Neuron (in vitro differentiated cells): ENCODE results near the gene LIN52.

Source experiments
- H2AFZ ChIP-seq: one replicate; pipeline ENCODE4 v1.6.1; 2013; ENCODE audit warnings: low read depth, mild to moderate bottlenecking, inconsistent platforms, low read length, moderate library complexity
- H3K27me3 ChIP-seq: one replicate; pipeline ENCODE4 v1.6.1; 2013; ENCODE audit warnings: low read length; ENCODE audit not compliant: insufficient read depth
- H3K36me3 ChIP-seq: one replicate; pipeline ENCODE4 v1.6.1; 2013; ENCODE audit warnings: low read length; ENCODE audit not compliant: insufficient read depth
- H3K4me1 ChIP-seq: one replicate; pipeline ENCODE4 v1.6.1; 2013; ENCODE audit warnings: low read length; ENCODE audit not compliant: insufficient read depth
- H3K4me3 ChIP-seq: 2 replicates; pipeline ENCODE4 v1.5.1; 2013; ENCODE audit warnings: mild to moderate bottlenecking, low read length, moderate library complexity
- H3K9me3 ChIP-seq: one replicate; pipeline ENCODE4 v1.6.1; 2013; ENCODE audit warnings: low read length

The LIN52 gene

DNA sequence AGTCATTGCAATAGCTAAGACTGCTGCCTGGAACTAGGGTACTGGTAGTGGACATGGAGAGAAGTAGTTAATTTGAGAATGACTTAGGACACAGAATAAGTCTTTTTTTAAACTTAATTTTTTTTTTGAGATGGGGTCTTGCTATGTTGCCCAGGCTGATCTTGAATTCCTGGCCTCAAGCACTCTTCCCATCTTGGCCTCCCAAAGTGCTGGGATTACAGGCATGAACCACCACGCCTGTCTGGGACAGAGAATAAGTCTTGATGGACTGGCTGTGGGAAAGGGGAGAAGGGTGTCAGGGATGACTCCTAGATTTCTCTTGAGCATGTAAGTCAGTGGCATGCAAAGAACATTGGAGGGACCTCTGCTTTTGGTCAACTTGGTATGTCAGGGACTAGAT is 42.9 kb downstream of the LIN52 start:
- Histone ChIP-seq H3K4me3 (no peak overlapping the region), H3K27me3 (no peaks in the 10 kb centered on the region), H2AFZ (no peak overlapping the region), H3K9me3 (no peaks in the 10 kb centered on the region), H3K36me3 (peaks cover 3% of the 10 kb centered on the region), H3K4me1 (no peaks in the 10 kb centered on the region)

DNA sequence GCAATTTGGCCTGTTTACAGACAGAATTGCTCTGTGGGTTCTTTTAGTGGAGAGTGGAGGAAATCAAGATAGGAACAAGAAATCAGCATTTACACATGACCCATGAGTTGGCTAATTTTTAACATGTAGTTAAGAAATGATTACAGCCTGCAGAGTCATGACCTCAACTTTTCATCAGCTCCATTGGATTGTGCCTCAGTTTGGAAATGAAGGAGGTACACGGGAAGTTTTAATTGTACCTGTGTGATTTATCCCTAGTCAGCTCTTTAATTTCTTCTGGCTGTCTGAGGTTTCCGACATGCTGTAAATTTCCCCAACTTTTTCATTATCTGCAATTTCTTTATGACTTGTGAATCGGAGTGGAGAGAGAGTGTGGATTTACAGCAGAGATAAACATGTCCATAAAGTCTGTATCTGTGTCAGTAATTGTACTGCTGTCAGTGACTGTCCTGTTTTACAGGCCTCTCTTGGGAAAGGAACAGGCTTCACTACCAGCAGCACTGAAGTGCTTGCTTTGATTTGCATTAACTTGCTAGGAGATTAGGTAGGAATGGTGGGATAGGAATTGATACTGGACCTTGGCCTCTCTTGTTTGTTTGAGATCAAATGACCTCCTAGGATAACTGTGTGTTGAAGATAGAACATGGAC is 49.2 kb downstream of the LIN52 start:
- no peaks in the 10 kb centered on the region for H3K36me3 ChIP-seq
- H3K4me3 ChIP-seq = no peak overlapping the region
- no peak overlapping the region for H2AFZ ChIP-seq
- H3K9me3 ChIP-seq = no peaks in the 10 kb centered on the region
- no peaks in the 10 kb centered on the region for H3K27me3 ChIP-seq
- no peaks in the 10 kb centered on the region for H3K4me1 ChIP-seq

DNA sequence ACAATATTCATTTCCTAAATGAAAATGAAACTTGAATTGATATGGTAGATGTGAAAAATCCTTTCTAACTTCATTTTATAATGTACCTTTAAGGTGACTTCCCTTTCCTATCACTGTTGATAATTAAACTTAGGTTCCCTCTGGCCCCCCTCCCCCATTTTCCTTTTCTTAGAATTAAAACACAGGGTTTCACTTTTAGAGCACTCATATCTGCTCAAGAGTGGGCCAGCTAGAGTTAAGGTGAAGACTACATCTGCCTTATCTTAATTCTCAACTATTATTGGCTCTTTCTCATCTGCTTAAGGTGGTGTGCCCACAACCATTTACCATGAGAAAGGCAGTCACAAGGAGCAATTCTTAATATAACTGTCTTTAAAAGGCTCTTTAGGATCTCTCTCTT is 49.7 kb downstream of the LIN52 start:
- H3K27me3 ChIP-seq = no peaks in the 10 kb centered on the region

DNA sequence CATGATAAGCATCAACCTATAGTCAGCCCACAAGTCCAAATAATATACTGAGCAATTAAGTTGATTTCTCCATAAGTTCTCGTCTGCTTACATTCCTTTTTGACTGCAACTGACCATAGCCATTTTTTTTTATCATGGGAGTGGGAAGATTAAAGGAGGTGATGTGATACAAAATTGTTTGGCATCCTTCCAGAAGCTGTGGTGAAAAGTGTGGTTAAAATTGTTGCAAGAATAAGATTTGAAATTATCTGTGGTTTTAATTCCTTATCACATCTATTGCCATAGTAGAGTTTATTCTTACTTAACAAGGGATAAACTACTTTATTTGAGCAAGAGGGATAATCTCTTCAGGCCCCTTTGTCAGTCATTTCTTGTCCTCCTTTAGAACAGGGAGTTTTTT is 50.7 kb downstream of the LIN52 start:
- no peaks in the 10 kb centered on the region for H3K27me3 ChIP-seq
- H3K4me1 ChIP-seq = peaks cover 5% of the 10 kb centered on the region
- H2AFZ ChIP-seq = no peak overlapping the region
- H3K36me3 ChIP-seq = no peaks in the 10 kb centered on the region
- no peaks in the 10 kb centered on the region for H3K9me3 ChIP-seq
- H3K4me3 ChIP-seq = no peak overlapping the region

More for the DNA sequence above, 49.7 kb downstream of the LIN52 start:
- Histone ChIP-seq H3K9me3 (no peaks in the 10 kb centered on the region), H3K4me1 (no peaks in the 10 kb centered on the region), H3K36me3 (no peaks in the 10 kb centered on the region), H2AFZ (no peak overlapping the region), H3K4me3 (no peak overlapping the region)

DNA sequence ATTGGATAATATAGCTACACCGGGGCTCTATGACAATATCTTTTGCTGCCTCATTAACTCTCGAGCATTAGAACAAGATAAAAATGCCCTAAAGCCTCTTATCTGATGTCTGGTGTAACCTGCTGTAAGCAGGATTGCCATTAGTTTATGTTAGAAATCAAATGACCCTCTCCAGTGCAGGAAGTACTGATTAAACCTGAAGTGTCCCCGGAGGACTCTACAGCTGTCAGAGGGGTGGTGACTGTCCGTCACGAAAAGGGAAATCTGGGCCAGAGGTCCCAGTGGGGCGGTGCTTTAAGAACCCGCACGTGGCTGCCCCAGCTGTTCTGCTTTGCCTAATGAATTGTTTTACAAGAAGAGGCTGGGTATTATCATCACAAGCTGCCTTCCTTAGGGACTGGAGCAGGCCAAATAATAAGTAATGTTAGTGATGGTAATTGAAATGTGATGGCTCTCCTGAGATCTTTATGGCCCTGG is 55.7 kb downstream of the LIN52 start:
- Histone ChIP-seq H3K4me1 (peaks cover 17% of the 10 kb centered on the region), H3K36me3 (no peaks in the 10 kb centered on the region), H2AFZ (no peak overlapping the region), H3K4me3 (no peak overlapping the region), H3K9me3 (no peaks in the 10 kb centered on the region), H3K27me3 (no peaks in the 10 kb centered on the region)

DNA sequence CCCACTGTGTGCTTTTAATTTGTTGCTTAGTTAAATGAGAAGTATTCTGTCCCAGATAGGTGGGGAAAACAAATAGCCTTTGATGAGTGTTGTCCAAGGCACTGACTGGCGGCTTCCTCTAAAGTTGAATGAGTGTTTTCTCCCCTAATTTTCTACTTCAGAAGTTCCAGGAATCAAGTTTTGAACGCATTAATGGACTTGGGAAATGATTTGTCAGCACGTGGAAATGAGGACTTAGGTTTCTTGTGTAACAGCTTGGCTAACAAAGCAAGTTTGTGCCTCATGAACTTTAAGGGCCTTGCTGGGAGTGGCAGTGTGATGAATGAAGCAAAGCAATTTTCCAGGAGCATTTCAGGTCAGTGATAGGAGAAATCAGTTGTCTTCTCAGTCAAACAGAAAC is 56.9 kb downstream of the LIN52 start:
- Histone ChIP-seq H3K4me3 (no peak overlapping the region), H3K9me3 (no peaks in the 10 kb centered on the region), H3K27me3 (no peaks in the 10 kb centered on the region)

DNA sequence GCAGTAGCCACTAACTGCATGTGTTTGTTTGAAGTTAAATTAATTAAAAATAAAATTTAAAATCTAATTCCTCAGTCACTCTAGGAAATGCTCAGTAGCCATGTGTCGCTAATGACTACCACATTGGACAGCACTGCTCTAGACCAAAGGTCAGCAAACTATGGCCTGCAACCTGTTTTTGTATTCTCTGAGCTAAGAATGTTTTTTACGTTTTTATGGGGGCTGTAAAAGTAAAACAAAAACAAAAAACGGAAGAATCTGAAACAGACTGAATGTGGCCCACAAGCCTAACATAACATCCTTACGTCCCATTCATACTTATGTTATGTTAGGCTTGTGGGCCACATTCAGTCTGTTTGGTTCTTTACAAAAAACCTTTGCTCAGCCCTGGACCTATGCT is 57.8 kb downstream of the LIN52 start:
- H3K27me3 ChIP-seq = no peaks in the 10 kb centered on the region

More for the DNA sequence above, 56.9 kb downstream of the LIN52 start:
- no peak overlapping the region for H2AFZ ChIP-seq
- no peaks in the 10 kb centered on the region for H3K36me3 ChIP-seq
- peaks cover 17% of the 10 kb centered on the region for H3K4me1 ChIP-seq

DNA sequence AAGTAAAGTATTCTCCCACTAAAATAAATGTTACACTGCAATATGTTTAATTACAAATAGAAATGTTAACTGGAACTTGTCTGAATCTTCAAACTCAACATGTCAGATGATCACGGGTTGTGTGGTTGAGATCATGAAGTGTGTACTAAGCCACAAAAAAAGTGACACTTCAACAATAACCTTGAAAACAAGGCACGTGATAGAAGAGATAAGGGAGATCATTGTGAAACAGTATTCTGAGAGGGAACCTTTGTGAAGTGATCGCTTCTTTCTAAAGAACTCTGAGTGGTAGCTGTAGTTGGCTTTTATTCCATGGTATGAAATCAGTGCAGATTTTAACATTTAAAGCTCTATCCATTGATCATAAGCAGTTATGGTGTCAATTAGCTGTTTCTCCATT is 60.0 kb downstream of the LIN52 start:
- Histone ChIP-seq H3K27me3 (no peaks in the 10 kb centered on the region), H3K4me1 (peaks cover 17% of the 10 kb centered on the region), H3K4me3 (no peak overlapping the region), H3K36me3 (no peaks in the 10 kb centered on the region), H2AFZ (no peak overlapping the region), H3K9me3 (no peaks in the 10 kb centered on the region)

More for the DNA sequence above, 57.8 kb downstream of the LIN52 start:
- no peak overlapping the region for H3K4me3 ChIP-seq
- H3K4me1 ChIP-seq = peaks cover 17% of the 10 kb centered on the region
- no peaks in the 10 kb centered on the region for H3K36me3 ChIP-seq
- H2AFZ ChIP-seq = no peak overlapping the region
- no peaks in the 10 kb centered on the region for H3K9me3 ChIP-seq

DNA sequence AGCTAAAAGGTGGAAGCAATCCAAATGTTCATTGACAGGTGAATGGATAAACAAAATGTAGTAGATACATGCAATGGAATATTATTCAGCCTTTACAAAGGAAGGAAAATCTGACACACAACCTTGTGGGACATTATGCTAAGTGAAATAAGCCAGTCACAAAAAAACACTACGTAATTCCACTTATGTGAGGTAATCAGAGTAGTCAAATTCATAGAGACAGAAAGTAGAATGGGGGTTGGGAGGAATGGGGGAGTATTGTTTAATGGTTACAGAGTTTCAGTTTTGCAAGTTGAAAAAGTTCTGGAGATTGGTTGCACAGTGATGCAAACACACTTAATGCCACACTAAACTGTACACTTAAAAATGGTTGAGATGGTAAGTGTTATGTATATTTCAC is 62.8 kb downstream of the LIN52 start:
- Histone ChIP-seq H3K27me3 (no peaks in the 10 kb centered on the region), H3K36me3 (no peaks in the 10 kb centered on the region), H3K4me1 (no peaks in the 10 kb centered on the region), H3K4me3 (no peak overlapping the region), H3K9me3 (no peaks in the 10 kb centered on the region), H2AFZ (no peak overlapping the region)

DNA sequence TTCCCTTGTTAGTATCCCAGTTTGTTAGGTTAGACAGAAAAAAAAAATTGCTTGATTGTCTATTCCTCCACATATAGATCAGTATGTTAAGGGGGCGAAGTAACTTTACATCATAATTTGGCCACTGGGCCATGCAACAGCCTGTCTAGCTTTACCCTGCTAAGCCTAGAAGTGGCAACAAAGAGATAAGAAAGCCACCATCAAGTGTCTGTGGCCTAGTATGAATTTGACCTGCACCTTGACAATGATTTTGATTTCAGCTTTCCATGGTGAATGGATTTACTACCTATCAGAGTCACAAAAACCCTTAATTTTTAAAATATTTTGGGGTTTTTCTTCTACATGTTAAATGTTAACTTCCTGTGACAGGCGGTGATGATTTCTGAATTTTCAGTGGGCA is 63.9 kb downstream of the LIN52 start:
- Histone ChIP-seq H3K36me3 (no peaks in the 10 kb centered on the region), H3K4me3 (no peak overlapping the region), H3K9me3 (no peaks in the 10 kb centered on the region), H3K27me3 (no peaks in the 10 kb centered on the region), H2AFZ (no peak overlapping the region), H3K4me1 (no peaks in the 10 kb centered on the region)

DNA sequence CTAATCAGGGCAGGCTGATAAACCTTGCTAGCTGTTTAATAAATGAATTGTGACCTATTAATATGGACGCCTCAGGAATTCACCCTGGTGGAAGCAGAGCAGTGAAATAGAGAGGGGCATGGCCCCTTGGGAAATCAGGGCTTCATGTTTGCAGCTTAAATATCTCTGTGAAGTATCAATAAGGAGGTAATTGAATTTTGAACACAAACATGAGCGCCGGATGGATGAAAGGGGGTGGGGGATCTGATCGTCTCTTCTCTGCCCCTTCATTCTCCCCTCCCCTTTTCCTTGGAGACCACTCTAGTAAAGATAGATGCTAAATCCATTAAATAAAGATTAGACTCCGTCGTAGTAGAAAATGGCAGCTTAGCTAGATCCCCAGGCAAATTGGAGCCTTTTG is 70.5 kb downstream of the LIN52 start:
- H3K36me3 ChIP-seq = no peaks in the 10 kb centered on the region
- no peak overlapping the region for H2AFZ ChIP-seq
- H3K27me3 ChIP-seq = no peaks in the 10 kb centered on the region
- no peaks in the 10 kb centered on the region for H3K9me3 ChIP-seq
- H3K4me1 ChIP-seq = peaks cover 13% of the 10 kb centered on the region
- H3K4me3 ChIP-seq = no peak overlapping the region

DNA sequence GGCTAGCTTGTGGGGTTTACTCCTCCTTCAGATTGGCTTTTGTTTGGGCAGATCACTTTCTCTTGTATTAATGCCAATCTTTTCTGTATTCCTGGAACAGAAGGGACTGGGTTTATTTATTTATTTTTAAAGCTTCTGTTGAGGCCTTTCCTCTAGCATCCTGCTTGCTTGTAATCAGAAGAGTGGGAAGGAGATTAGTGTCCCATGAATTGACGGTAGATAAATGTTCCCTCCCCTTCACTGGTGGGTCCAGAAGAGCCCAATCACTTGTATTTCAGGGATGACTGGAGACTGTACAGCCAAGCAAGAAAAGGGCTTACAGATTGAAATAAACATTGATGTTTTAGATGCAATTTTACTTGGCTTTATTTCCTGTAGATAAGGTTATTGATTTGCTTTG is 71.0 kb downstream of the LIN52 start:
- Histone ChIP-seq H3K4me3 (no peak overlapping the region), H3K36me3 (no peaks in the 10 kb centered on the region), H3K27me3 (no peaks in the 10 kb centered on the region), H3K9me3 (no peaks in the 10 kb centered on the region), H3K4me1 (peaks cover 13% of the 10 kb centered on the region), H2AFZ (no peak overlapping the region)

DNA sequence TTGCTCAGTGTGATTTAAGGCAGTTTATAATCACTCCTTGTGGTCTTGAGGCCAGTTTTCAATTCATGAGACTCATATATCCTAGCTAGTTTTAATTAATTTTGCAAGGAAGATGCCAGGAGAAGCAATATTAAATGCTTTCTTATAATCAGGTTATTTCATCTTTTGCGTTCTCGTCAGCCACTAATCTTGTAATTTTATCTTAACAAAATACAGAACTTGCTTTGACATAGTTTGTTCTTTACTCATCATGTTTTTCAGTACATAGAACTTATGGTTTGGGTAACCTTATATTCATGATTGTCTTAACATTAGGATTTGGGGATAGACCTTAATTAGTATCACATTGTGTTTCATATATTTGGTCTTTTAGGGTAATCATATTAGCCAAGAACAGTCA is 76.0 kb downstream of the LIN52 start:
- Histone ChIP-seq H3K27me3 (no peaks in the 10 kb centered on the region), H3K4me3 (no peak overlapping the region), H3K36me3 (peaks cover 3% of the 10 kb centered on the region), H3K4me1 (no peaks in the 10 kb centered on the region), H3K9me3 (no peaks in the 10 kb centered on the region), H2AFZ (no peak overlapping the region)

DNA sequence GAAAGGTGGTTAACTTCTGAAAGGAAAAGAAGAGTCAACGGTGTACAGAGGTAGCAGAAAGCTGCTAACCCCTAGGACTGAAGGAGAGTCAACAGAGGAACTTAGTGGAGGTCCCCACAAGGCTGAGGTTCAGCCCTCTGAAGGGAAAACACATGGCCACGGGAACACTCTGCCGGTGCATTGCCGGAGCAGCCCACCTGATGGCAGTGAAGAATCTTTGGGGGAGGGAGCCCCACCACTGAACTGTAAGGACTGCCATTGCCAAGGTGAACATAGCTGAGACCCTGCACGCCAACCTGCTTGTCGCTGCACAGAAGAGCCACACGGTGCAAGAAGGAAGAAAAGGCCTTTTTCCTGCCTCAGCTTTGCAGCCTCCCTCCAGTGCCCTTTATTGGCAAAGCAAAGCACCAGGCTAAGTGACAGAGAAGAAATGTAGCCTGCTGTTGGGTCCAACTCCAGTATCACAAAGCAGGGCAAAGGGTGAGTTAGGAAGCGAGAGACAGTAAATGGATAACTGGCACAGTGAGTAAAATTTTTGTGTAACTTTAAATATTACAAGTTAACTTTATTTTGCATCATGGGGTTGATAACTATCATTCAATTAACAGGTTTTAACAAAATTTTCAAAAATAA is 76.9 kb downstream of the LIN52 start:
- Histone ChIP-seq H2AFZ (no peak overlapping the region), H3K36me3 (peaks cover 3% of the 10 kb centered on the region), H3K4me3 (no peak overlapping the region), H3K9me3 (no peaks in the 10 kb centered on the region), H3K4me1 (no peaks in the 10 kb centered on the region), H3K27me3 (no peaks in the 10 kb centered on the region)
